NCI-H2081 (cell line): ENCODE measurements around the gene HOXB1.
"Not testable (repeated sequence)": the region's sequence is repeated elsewhere in the genome, so short reads cannot be mapped to it uniquely, and the experiment has no call there.

ENCODE experiments used
- DNase-seq, 2 experiments: peaks; one replicate each; lab custom pipeline; 2025; lab: John Stamatoyannopoulos, UW

HOXB1 gene

DNA sequence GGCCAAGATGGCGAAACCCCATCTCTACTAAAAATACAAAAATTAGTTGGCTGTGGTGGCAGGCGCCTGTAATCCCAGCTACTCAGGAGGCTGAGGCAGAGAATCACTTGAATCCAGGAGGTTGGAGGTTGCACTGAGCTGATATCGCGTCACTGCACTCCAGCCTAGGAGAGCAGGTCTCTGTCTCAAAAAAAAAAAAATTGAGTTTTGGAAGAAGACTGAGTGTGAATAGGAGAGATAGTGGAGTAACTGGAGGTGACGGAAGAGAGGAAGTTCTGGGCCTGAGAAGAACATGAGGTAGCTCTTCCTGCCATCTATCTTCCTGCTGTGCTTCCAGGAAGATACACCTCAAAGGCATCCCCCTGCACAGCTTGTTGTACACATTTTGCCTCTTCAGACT, 11.4 kb downstream of the HOXB1 start:
- no peak for DNase-seq

DNA sequence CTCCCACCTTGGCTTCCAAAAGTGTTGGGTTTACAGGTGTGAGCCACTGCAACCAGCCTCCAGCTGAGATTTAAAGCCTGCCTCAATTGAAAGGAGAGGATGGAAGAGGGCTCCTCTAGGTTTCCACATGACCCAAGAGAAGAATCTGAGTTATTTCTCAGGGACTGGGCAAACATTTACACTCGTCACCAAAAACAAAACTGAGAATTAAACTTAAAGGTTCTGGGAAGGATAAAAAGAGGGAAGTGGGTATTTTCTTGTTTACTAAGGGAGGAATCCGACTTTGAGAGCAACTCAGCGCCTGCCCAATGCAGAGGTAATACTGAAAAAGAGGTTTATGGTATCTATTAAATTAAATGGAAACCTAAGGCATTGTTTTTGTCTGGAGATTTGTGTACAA, 13.3 kb downstream of the HOXB1 start:
- DNase-seq: no peak

DNA sequence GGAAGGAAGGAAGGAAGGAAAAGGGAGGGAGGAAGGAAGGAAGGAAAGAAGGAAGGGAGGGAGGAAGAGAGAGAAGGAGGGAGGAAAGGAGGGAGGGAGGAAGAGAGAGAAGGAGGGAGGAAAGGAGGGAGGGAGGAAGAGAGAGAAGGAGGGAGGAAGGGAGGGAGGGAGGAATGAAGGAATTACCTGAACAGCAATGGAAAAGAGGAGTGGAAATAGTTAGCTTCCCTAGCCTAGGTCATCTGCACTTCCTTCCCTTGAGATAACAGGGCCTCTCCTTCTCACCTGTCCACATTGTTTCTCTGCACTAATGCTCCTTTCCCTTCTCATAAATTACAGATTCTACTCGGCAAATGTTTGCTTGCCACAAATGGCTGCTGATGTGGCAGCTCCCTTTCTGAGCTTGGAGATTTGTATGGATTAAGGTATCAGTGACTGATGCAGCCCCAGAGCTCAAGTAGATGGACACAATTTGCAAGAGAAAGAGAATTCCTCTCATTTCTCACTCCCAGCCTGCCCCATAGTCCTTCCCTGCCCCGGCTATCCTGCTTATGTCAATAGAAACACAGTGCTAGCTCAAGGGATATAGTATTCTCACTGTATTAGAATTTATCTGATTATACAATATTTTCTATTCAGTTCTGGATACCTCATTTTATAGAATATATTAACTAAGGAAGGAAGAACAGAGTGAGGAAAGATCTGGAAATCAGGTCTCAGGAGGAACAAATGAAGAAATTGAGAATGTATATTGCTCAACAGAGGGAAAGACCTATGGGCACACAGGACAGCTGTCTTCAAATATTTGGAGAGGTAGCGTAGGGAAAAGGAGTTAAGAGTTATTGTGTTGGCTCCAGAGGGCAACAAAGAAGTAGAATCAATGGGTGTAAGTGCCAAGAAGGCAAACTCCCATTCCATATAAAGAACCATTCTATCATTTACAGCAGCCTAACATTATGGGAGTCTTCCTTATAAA, 14.6 kb downstream of the HOXB1 start:
- no peak for DNase-seq

DNA sequence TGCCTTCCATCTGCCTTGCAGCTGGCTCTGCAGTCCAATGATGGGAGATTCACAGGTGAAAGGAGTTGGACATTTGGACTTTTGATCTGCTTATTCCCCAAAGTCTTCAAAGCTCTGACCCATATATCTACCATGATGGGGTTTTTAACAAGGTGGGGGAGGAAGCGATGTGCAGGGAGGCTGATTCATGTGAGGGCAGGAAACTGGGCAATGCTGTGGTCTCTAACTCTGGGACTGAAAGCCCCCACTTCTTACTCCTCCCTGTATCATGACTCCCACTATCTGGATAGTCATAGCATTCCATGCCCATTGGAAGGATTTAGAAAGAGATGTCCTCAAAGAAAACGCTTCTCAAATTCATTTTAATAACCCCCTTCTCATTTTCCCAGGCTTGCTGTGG, 16.3 kb downstream of the HOXB1 start:
- no peak for DNase-seq

DNA sequence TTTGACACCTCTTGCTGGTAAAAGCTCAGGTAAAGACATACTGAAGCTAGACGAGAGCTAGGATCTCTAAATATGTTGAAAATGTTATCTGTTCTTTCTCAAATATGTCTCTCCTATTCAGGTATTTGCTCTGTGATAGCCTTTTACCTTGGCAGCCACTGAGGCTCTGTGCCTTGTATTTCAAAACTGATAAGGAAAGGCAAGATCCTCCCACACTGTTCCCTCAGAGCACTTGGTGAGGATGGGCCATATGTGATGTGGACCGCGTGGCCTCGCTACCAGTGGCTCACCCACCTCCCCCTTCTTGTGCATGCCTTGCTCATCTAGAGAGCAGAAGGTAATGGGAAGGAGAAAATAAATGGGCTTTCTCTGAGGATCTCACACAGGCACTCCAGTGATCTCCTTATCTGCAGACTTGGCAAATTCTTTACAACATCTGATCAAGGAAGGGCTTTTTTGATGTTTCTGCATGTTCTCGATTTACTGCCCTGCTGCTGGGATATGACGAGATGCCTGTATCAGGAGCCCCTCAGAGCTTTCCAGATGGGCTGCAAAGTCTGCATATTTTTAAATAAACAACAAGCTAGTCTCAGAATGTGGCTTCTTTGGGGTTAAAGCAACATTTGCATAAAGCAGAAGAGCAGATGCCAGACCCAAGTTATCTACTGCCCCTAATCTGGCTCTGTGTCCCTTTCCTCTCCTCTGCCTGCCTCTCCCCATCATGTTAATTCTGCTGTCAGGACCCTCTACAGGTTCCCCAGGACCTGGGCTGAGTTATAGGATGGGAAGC, 16.9 kb downstream of the HOXB1 start:
- no peak for DNase-seq

DNA sequence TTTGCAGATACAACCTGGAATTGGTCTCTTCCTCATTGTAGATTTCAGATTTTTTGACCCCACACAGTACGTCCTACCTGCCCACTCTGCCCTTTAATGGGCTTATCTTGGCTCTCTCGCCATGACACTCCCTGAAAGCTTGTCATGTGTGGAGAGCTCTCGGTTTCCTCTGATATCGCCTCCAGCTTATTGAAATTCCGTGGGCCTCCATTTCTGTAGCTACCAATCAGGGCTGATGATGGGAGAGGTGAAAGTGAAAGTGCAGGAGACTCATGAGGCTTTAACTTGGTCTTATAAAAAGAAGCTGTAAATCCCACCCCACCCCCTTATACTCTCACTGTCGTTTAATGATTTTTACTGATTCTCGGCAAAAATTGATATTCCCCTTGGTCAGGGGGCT, 17.7 kb downstream of the HOXB1 start:
- DNase-seq: no peak

DNA sequence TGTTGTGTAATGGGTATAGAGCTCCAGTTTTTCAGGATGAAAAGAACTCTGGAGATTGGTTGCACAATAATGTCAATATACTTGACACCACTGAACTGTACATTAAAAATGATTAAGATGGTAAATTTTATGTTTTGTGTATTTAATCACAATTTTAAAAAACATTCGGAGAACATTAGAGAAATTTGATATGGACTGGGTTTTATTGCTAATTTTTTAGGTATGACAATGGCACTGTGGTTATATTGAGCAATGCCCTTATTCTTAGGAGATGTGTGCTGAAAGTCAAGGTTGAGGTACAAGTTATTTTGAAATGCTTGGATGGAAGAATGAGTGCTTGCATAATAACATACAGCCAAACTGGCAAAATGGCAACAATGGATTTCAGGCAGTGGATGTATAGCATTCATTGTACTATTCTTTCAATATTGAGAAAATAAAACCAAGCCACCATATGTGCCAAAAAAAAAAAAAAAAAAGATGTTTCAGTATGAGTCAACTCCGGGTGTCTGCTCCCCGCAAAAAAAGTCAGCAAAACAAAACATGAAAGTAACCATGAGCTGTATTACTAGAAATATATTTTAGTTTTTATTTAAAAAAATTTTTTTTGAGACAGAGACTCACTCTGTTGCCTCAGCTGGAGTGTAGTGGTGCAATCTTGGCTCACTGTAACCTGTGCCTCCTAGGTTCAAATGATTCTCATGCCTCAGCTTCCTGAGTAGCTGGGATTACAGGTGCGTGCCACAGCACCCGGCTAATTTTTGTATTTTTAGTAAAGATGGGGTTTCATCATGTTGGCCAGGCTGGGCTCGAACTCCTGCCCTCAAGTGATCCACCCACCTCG, 19.8 kb downstream of the HOXB1 start:
- DNase-seq: no peak

DNA sequence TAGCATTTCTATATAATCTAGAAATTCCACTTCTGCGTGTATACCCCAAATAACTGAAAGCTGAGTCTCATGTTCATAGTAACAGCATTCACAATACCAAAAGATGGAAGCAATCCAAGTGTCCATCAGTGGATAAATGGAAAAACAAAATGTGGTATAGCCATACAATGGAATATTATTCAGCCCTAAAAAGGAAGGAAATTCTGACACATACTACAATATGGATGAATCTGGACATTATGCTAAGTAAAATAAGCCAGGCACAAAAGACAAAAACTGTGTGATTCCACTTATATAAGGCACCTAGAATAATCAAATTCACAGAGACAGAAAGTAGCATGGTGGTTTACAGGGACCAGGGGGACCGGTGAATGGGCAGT, 20.4 kb downstream of the HOXB1 start:
- no peak for DNase-seq

DNA sequence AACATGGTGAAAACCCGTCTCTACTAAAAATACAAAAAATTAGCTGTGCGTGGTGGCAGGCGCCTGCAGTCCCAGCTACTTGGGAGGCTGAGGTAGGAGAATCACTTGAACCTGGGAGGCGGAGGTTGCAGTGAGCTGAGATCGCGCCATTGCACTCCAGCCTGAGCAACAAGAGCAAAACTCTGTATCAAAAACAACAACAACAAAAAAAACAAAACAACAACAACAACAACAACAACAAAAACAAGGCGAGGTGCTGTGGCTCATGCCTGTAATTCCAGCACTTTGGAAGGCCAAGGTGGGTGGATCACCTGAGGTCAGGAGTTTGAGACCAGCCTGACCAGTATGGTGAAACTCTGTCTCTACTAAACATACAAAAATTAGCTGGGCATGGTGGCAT, 21.1 kb downstream of the HOXB1 start:
- not testable (repeated sequence) for DNase-seq

DNA sequence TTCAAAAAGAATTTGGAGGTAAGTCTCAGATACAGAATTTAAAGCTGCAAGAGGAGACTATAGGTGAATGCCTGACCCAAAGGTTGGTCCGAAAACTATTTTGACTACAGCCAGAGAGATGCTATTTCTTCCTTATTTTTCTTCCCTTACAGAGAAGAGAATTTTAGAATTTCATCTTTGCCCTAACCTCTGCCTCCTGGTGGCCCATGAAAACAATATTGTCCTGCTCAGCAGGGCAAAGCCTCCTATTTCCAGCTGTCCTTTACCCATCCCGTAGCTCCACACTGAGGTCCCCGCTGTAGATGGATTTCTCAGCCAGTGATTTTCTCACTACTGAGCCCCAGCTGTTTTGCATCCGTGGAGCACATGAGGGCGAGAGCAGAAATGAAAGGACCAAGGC, 24.6 kb downstream of the HOXB1 start:
- no peak for DNase-seq

DNA sequence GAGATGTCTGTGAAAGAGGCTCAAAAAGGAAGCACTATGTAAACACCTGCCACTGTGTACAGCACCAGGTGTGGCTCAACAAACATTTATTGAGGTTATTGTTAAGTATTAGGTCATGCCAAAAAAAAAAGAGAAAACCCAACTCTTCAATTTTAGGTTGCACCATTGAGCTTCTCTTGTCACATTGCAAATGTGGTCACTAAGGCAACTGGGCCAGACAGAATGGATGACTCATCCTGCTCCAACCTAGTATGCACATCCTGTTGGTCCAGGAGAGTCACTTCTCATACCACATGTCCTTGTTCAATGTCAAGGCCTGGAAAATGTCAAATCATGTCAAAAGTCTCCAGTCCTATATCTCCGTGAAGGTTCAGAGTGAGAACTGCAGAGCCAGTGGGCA, 25.0 kb downstream of the HOXB1 start:
- peak; percentile 88 to 98 for DNase-seq

DNA sequence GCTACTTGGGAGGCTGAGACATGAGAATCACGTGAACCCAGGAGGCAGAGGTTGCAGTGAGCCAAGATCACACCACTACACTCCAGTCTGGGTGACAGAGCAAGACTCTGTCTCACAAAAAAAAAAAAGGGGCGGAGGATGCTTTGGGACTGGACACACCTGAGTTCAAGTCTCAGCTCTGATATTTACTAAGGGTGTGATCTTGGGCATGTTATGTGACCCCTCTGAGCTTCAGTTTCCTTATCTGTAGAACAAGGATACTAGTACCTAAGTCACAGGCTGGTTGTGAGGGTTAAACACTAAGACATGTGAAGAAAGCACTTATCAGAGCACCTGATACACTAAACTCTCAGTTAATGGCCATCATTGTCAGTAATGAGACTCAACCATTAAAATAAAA, 25.9 kb downstream of the HOXB1 start:
- DNase-seq: no peak

DNA sequence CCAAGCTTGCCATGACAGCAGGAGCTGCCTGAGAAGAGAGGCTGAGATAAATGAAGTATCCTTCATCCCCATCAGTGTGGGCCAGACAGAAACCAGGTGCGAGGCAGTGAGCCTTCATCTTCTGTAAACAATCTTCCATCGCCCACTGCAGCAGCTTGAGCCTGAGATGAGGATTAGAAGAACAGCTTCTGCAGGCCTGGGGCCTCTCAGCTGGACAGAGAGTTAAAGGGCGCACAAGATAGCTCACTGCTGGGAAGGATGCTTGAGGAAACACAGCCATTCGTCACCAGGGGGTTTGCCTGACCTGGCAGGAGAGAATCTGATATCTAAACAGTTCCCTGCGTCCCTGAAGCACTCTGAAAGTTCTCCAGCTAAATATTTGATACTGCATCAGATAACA, 27.1 kb downstream of the HOXB1 start:
- peak in 1 of 2 experiments; percentile 20 for DNase-seq

DNA sequence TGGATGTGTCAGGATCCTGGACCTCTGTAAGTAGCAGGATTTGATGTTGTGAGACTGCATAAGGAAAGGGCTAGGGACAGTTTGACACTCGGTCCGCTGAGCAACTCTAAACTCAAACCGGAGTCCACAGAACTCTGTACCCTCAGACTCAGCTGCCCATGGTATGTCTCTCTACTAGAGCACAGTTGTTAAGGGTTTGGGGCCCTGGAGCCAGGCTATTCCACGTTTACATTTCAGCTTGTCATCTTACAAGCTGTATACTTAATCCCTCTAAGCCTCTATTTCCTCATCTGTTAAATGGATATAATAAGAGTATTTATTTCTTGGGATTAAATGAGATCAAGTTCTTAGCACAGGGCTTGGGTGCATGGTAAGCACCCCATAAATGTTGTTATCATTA, 27.9 kb downstream of the HOXB1 start:
- no peak for DNase-seq

DNA sequence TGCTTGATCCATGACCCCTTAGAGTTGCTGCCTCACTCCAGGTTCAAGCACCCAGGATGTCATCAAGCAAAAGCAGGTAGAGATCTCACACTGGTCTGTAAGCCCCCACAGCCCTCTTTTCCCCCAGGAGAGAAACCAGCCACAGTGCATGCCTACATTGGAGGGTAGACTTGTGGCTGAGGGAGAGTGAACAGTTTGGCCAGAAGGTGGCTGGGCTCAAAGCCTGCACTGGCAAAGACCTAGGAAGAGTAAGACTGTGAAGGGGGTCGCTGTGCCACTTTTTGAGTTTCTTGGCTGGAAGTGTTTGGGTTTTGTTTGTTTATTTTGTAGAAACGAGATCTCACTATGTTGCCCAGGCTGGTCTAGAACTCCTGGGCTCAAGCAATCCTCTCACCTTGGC, 28.5 kb downstream of the HOXB1 start:
- no peak for DNase-seq

DNA sequence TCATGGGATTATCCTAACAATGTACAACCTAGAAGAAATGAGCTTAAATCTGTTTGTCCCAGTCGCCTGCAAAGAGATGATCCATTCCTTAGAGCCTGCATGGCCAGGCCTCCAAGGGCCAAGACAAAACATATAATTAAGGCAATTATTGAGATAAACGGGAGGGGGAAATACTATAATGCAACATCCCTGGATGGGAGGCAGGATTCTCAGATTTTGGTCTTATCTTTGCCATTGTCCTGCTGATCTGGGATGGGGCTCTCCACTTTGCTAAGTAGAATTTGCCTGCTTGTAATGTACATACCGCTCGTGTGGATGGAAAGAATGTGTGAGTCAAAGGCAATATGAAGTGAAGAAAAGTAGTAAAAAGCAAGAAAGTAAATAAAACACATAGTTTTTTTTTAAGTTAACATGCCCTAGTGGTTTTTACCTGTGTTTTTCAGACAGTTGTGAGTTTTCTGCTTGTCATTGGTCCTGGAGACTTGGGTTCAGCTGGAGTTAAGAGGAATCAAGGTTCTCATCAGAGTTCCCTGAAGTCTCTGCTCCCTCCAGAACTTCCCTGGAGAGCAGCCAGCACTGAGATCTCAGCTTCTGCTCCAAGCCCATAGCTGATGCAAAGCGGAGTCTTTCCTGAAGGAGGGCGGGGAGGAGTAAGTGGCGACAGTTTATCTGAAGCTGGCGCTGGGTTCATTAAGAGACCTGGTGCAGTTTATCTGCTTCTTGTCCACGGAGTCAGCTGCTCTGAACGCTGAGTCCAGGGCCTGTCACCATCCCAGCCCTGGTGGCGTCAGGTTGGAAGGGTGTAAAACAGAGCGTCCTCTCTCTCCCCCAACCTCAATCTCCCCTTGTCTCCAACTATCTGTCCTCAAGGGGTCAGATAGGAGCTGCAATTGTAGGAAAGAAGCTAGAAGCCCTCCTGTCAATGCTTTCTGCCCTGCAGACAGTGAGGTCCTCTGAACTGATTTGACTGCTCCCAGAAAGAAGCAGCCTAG, 30.1 kb downstream of the HOXB1 start:
- peak in 1 of 2 experiments; percentile 44 for DNase-seq

DNA sequence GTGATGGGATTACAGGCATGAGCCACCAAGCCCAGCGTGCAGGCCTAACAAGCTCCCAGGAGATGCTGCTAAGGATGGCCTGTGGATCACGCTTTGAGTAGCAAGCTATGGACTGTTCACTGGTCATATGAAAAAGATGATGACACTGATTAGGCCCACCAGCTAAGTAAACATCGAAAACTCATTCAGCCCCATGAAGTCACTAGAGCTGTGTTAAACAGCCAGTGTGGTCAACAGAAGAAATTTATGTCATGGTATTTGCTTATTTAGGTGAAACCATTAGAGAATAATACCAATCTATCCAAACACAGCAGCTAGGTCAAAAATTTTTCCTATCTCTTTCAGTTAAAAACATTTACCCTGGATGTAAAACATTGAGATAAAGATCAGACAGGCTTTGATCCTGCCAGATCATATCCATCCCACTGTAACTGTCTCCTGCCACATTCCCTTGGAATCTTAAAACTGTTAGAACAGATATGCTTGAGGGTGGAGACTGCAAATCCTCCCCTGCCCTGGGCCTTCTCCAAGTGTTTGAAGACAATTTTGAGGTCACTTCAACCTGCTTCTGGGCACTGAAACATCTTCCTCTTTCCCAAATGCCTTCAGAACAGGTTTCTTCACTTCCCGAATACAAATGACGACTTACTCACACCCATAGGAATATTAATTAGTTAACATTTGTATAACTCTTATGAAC, 30.9 kb downstream of the HOXB1 start:
- no peak for DNase-seq

DNA sequence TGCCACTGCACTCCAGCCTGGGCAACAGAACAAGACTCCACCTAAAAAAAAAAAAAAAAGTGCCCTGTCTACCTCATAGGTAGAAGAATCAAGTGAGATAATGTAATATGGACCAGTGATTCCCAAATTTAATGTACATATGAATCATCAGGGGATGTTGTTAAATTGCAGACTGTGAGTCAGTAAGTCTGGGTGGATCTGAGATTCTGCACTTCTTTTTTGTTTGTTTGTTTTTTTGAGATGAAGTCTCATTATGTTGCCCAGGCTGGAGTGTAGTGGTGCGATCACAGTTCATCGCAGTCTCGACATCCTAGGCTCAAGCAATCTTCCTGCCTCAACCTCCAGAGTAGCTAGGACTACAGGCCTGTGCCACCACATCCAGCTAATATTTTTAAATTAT, 31.6 kb downstream of the HOXB1 start:
- DNase-seq: no peak

DNA sequence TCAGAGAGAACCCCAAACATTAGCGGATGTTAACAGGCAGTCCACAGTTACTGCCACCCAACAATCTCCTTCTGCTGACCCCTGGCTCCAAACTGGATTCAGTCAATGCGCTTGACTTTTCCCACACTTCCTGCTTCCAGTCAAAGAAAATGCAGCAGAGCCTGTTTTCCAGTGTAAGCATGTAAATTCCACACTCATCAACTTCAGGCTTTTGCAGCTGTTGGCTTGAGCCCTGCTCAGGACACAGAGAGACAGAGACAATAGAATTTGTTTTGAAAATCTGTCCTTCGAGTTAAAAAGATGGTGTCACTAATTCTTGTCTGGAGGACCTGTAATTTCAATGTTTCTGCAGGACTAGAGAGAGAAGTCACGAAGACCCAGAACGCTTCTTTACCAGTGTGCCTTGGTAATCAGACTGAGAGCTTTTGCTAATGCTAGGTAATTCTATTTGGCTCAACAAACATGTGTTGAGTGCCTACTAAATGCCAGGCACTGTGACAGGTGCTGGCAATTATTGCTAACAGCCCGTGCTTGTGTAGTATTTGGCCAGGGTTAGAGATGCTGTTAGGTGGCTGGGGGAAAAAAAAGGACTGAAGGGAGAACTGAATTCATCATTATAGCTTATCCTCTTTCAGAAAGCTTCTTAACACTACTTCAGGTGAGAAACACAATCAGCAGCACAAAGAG, 32.5 kb downstream of the HOXB1 start:
- DNase-seq: peak; percentile 68 to 96

DNA sequence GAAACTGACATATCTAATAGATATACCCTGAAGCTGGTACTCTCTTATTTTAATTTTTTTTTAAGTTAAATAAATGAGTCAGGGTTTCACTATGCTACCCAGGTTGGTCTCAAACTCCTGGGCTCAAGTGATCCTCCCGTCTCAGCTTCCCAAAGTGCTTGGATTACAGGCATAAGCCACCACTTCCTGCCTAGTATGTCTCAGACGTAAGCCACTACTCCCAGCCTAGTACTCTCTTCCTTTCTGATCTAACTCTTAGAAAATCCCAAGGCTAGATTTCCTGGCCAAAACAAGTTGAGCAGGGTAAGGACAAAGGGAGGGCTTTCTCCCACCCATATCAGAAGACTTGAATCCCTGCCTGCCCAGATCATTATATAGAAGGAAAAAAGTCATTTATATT, 33.7 kb downstream of the HOXB1 start:
- DNase-seq: no peak
